Heart right ventricle (tissue), 16 donors: ENCODE data around the gene CD8B2. TPM values are rescaled to one million over a fixed set of nuclear protein-coding genes. Genes with fewer than 3 reads are reported as not detected.
"Not testable (repeated sequence)": the region's sequence is repeated elsewhere in the genome, so short reads cannot be mapped to it uniquely, and the experiment has no call there.

Experiments used
- ATAC-seq, 8 donors: fragments of 200-7000 bp; cut with Tn5 transposase; one replicate each; pipeline ENCODE4 v1.9.1; 2020; ENCODE audit warnings: mild to moderate bottlenecking in 8 of 8, moderate library complexity in 8 of 8, moderate number of reproducible peaks in 1 of 8
- DNase-seq, 2 donors: peaks; one replicate each; pipeline ENCODE4 v3.0.0-alpha.2; 2020
- H3K27ac ChIP-seq, 10 donors: fragments of 200-600 bp; sonication (generic) in 2 of 10; one replicate each; pipeline versions ENCODE4 v1.5.0 to v1.8.0; 2020 to 2022; ENCODE audit warnings: mild to moderate bottlenecking in 3 of 10
- H3K27me3 ChIP-seq, 7 donors: fragments of 200-600 bp; one replicate each; pipeline ENCODE4 v1.8.0; 2021 to 2022; ENCODE audit warnings: mild to moderate bottlenecking in 2 of 7
- H3K36me3 ChIP-seq, 9 donors: fragments of 200-600 bp; sonication (generic) in 1 of 9; one replicate each; pipeline versions ENCODE4 v1.5.0 to v1.8.0; 2020 to 2022; ENCODE audit warnings: mild to moderate bottlenecking in 2 of 9
- H3K4me1 ChIP-seq, 9 donors: fragments of 200-600 bp; sonication (generic) in 1 of 9; one replicate each; pipeline versions ENCODE4 v1.5.0 to v1.8.0; 2020 to 2022; ENCODE audit warnings: mild to moderate bottlenecking in 4 of 9
- H3K4me3 ChIP-seq, 10 donors: fragments of 200-600 bp; sonication (generic) in 2 of 10; one replicate each; pipeline versions ENCODE4 v1.5.0 to v1.8.0; 2020 to 2022; ENCODE audit warnings: mild to moderate bottlenecking in 7 of 10, moderate library complexity in 2 of 10
- H3K9me3 ChIP-seq, 11 donors: fragments of 200-600 bp in 10 of 11; sonication (generic) in 2 of 11; one replicate each; pipeline versions ENCODE4 v1.5.0 to v1.8.0; 2013 to 2022; ENCODE audit warnings: mild to moderate bottlenecking in 2 of 11, control low read depth in 1 of 11, moderate library complexity in 1 of 11
- WGBS, 2 donors: extraction: QIAGEN DNeasy Blood & Tissue Kit; methylation state at CpG; one replicate each; pipeline ENCODE4 v1.1.7; 2013; ENCODE audit warnings: inconsistent platforms in 1 of 2; 5-methylcytosine and 5-hydroxymethylcytosine counted together
- intact Hi-C, 10 donors: fragments of 100-400 bp; cut with DNase I; formaldehyde crosslinking; loops; one replicate each; pipeline versions ENCODE4 v1.11.1 to v1.14.2; 2022
- polyA plus RNA-seq, 2 donors: library from polyadenylated mRNA; stranded (reverse); fragments of 200-250 nt; gene quantifications; one replicate each; pipeline ENCODE4 v1.2.3, GENCODE V29; 2013
- total RNA-seq, 10 donors: library from RNA; stranded (reverse); fragmentation: NEBNext Ultra II Directional in 3 of 10; extraction: Animal tissue kit (Norgen Biotek cat#: 25700) in 3 of 10; gene quantifications; one replicate each; pipeline versions ENCODE4 v1.2.1 to v1.2.4, GENCODE V29; 2021 to 2023
- donor health status: Arrhythmogenic right ventricular cardiomyopathy.
- donor health status: ischemic (EF 13 %, LVEDD 7.1; RV severe dilation, severe dysfunction).
- donor health status: healthy with polysubstance abuse.
- donor health status: DM: no; HTN: yes; CAD: no.
- donor health status: DM: no; HTN: no; CAD: no.
- donor health status: ischemic (EF 25% LVEDD 6.9; RV normal size, moderate dysfunction).
- donor health status: ischemic (EF 25% LVEDD 5.7; RV mildly dilated, moderate dysfunction).
- donor health status: healthy.
- donor health status: DM: yes; HTN: yes; CAD: no.
- donor health status: Ischemic cardiomyopathy.
- donor health status: ischemic (EF 35%, LVEDD 5.7; RV mildly dilated, moderate dysfunction).
- donor health status: nonischemic (EF 11% LVEDD 7.7; RV severe dilation, severe dysfunction).
- donor health status: DM: yes; HTN: yes; CAD: no.
- donor health status: PGD.
- donor health status: ischemic (EF 29% LVEDD 5.4; RV normal size, mild dysfunction).
- donor health status: nonischemic (EF 23%, LVEDD 6.1; RV moderate dilation, normal function).

Gene CD8B2
- total and polyA plus RNA-seq, 12 donors, result 0.12 TPM; not detected in 11

- not testable (repeated sequence) for ATAC-seq
- WGBS, 2 donors, result 69 to 71% methylated on average over 6 of the region's 6 CpGs
Observed at GRCh38 chr2:106489701-106490100, 2.5 kb downstream of the CD8B2 start.

GRCh38 chr2:106492399-106492798 is 5.2 kb downstream of the CD8B2 start:
- H3K27me3 ChIP-seq, DNase-seq, H3K9me3 ChIP-seq, intact Hi-C loops, H3K4me1 ChIP-seq, H3K27ac ChIP-seq, ATAC-seq, H3K36me3 ChIP-seq, H3K4me3 ChIP-seq: not testable (repeated sequence)
- 74% methylated on average over 6 of the region's 6 CpGs for WGBS, 2 donors

More at GRCh38 chr2:106489701-106490100, 2.5 kb downstream of the CD8B2 start:
- peaks cover 0 to 22% (median 12%) of the 10 kb centered on the region in 7 donors for H3K27me3 ChIP-seq
- H3K27ac ChIP-seq, H3K4me1 ChIP-seq, H3K36me3 ChIP-seq, H3K9me3 ChIP-seq, intact Hi-C loops, H3K4me3 ChIP-seq, DNase-seq: not testable (repeated sequence)

- H3K4me3 ChIP-seq, intact Hi-C loops, H3K27ac ChIP-seq, H3K36me3 ChIP-seq, H3K27me3 ChIP-seq, H3K4me1 ChIP-seq, ATAC-seq, H3K9me3 ChIP-seq, DNase-seq: not testable (repeated sequence)
- WGBS, 2 donors, result 34 to 38% methylated on average over 6 of the region's 6 CpGs
Observed at GRCh38 chr2:106492913-106493312, 5.7 kb downstream of the CD8B2 start.

DNA sequence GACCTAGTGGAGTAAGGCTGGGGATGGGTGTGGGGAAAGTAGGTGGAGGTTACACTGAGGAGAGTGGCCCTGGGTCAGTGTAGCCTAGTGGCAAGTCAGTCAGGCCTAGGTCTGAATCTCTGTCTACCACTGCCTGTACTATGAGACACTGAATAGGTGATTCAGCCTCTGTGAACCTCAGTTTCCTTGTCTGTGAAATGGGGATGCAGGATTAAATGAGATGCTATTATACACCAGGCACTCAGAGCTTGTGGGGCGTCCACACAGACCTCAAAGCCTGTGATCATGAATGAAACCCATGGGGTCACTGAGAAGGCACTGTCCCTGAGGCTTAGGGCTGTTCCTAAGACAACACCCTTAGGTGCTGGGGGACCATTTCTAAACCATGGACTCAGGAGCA is 11.4 kb downstream of the CD8B2 start:
- H3K9me3 ChIP-seq, intact Hi-C loops, DNase-seq, H3K4me3 ChIP-seq, H3K4me1 ChIP-seq, H3K27ac ChIP-seq, H3K36me3 ChIP-seq, ATAC-seq, H3K27me3 ChIP-seq: not testable (repeated sequence)
- WGBS, 2 donors, result 76 to 93% methylated on average over 1 of the region's 1 CpG

DNA sequence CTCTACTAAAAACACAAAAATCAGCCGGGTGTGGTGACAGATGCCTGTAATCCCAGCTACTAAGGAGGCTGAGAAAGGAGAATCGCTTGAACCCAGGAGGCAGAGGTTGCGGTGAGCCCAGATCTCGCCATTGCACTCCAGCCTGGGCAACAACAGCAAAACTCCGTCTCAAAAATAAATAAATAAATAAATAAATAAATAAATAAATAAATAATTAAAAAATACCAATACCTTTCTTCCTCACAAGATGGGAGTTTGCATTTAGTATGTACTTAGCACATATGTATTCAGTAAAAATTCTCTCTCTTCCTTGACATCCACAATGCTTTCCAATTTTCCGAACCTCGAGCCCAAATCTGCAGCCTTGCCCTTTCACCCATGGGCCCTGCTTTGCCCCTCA is 13.2 kb downstream of the CD8B2 start:
- H3K27ac ChIP-seq, DNase-seq, H3K4me1 ChIP-seq, H3K36me3 ChIP-seq, ATAC-seq, intact Hi-C loops, H3K27me3 ChIP-seq, H3K4me3 ChIP-seq, H3K9me3 ChIP-seq: not testable (repeated sequence)
- WGBS, 2 donors, result 90 to 94% methylated on average over 4 to 6 of the region's 7 CpGs

DNA sequence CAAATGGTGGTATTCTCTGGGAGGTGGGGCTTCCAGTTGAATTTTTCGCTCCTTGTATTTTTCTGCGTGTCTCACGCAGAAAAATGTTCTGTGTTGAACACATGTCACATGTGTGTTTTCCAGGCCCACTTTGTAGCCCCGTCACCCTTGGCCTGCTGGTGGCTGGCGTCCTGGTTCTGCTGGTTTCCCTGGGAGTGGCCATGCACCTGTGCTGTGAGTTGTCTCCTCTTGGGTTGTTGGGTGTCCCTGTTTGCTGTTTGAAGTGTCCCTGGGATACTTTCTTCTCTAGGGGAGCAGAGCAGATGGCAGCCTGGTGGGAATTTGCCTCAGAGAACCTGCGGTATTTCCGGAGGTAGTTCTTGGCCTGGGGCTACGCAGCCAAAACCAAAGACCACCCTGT is 15.2 kb downstream of the CD8B2 start:
- not testable (repeated sequence) for H3K4me1 ChIP-seq, ATAC-seq

GRCh38 chr2:106504192-106504591 is 17.0 kb downstream of the CD8B2 start:
- H3K4me1 ChIP-seq, H3K4me3 ChIP-seq, H3K27me3 ChIP-seq, H3K27ac ChIP-seq, intact Hi-C loops, ATAC-seq, DNase-seq, H3K36me3 ChIP-seq, H3K9me3 ChIP-seq: not testable (repeated sequence)
- WGBS, 2 donors, result 89 to 92% methylated on average over 7 of the region's 11 CpGs

More for the DNA sequence above, 15.2 kb downstream of the CD8B2 start:
- H3K9me3 ChIP-seq, intact Hi-C loops, H3K27me3 ChIP-seq, H3K4me3 ChIP-seq, H3K36me3 ChIP-seq, H3K27ac ChIP-seq, DNase-seq: not testable (repeated sequence)
- WGBS, 2 donors, result 88 to 94% methylated on average over 8 of the region's 8 CpGs

DNA sequence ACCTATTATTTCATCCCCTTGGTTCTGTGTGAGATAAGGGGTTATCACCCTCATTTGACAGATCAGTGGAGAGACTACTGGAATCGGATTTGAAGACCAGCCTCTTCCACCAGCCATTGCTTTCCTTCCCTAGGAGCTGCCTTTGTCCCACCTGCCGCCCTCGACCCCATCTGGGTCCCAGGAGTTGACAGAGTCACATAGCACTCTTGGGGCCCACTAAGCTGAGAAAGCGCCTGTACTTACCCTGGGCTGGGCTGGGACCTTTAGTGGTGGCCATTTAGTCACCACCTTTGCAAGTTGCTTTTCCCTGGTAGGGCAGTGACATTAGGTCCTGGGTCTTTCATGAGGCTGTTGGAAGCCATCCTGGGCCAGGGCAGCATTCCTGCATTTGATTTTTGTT is 17.6 kb downstream of the CD8B2 start:
- H3K4me1 ChIP-seq, ATAC-seq, H3K4me3 ChIP-seq, intact Hi-C loops, H3K36me3 ChIP-seq, H3K27me3 ChIP-seq, H3K9me3 ChIP-seq, DNase-seq, H3K27ac ChIP-seq: not testable (repeated sequence)
- WGBS, 2 donors, result 80 to 93% methylated on average over 4 of the region's 4 CpGs

DNA sequence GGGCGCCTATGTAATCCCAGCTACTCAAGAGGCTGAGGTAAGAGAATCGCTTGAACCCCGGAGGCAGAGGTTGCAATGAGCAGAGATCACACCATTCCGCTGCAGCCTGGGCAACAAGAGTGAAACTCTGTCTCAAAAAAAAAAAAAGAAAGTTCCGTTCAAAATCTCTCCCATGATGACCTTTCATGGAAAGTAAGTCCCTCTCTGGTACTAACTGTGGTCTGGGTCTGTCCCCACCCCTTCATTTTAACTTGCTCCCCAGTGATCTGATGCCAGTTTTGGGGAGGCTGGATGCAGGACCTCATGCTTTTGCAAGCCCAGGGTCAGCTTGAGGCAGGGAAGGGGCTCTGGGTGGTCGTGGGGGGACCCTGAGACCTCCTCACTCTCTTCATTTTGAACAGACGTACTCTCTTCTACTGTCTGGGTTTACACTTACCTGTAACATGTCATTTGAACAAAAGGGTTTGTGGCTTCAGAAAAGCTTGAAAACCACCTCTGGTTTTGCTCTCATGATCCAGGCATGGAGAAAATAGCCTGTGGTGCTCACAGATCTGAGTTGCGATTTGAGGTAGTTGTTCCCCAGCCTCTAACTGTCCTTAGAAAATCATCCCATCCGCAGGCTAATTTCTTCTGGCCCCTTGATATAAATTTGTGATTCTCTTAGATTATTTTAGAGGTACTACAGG is 19.0 kb downstream of the CD8B2 start:
- intact Hi-C loops, H3K4me1 ChIP-seq, ATAC-seq, H3K9me3 ChIP-seq, DNase-seq, H3K27me3 ChIP-seq, H3K27ac ChIP-seq, H3K36me3 ChIP-seq, H3K4me3 ChIP-seq: not testable (repeated sequence)
- WGBS, 2 donors, result 82 to 89% methylated on average over 9 of the region's 9 CpGs

DNA sequence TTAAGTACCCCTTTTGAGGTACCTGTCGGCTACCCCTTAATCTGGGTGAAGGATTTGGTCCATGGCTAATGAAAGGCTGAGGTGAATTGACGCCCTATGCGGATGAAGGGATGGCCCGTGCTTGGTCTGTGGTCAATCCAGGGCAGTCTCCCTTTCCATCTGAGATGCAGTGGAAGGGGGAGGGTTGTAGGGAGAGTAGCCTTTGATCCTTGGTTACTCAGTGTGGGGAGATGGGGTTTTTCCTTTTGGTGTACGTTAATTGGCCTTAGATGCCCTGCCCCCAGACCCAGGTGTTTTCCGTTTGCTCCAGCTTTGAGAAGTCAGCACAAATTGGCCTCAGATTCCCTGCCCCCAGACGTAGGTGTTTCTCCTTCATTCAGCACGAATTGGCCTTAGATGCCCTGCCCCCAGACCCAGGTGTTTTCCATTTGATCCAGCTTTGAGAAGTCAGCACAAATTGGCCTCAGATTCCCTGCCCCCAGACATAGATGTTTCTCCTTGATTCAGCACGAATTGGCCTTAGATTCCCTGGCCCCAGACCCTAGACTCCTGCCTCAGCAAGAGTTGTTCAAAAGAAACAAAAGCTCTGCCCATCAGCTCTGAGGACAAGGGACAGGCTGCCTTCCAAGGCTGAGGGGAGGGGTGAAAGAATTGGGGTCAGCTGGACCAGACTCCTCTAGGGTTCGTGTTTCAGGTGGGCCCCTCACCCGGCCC is 21.7 kb downstream of the CD8B2 start:
- H3K27ac ChIP-seq, DNase-seq, H3K9me3 ChIP-seq, intact Hi-C loops, H3K4me1 ChIP-seq, ATAC-seq, H3K36me3 ChIP-seq, H3K4me3 ChIP-seq, H3K27me3 ChIP-seq: not testable (repeated sequence)
- 82% methylated on average over 6 to 9 of the region's 11 CpGs for WGBS, 2 donors

DNA sequence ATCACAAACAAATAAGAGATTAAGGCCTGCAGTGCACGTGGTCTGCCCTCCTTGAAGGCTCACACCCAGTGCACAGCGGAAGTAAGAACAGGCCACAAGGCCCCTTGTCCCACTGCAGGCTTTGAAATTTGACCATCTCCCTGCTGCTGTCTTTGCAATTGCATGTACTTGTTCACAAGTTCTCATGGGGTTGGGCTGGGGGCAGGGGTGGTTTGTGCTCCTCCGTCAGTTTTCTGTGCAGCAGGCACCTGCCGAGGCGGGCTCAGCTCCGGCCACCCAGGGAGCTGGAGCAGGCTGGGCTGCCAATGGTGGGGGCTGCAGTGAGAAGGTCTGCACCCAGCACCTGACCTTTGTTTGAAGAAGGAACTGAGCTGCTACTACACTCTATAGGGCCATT is 22.2 kb downstream of the CD8B2 start:
- ATAC-seq, H3K4me1 ChIP-seq, H3K36me3 ChIP-seq, H3K27me3 ChIP-seq, intact Hi-C loops, H3K27ac ChIP-seq, H3K9me3 ChIP-seq, DNase-seq, H3K4me3 ChIP-seq: not testable (repeated sequence)
- WGBS, 2 donors, result 88 to 94% methylated on average over 6 of the region's 6 CpGs
